HepG2 (cell line): ENCODE data around the gene SEPTIN2. TPM values are rescaled to one million over a fixed set of nuclear protein-coding genes. Genes with fewer than 3 reads are reported as not detected.

Experiments
- ATAC-seq: fragments of 200-7000 bp; cut with Tn5 transposase; 3 replicates; pipeline ENCODE4 v1.9.1; 2020; ENCODE audit warnings: mild to moderate bottlenecking, moderate library complexity
- BruUV-seq: library from RNA; stranded (reverse); fragments of 400-500 nt; replicated peaks from 2 replicates; lab custom pipeline; 2021; lab: Mats Ljungman, UMichigan
- CTCF ChIA-PET: fragments of 300-600 bp; formaldehyde crosslinking; extraction: SDS; loops from one replicate; lab custom pipeline; 2021; ENCODE audit warnings: low total read pairs, inconsistent platforms, low intra/inter-chr PET ratio; lab: Yijun Ruan, JAX
- POLR2A ChIA-PET: fragments of 350-600 bp; sonication (Branson Sonifier 250); formaldehyde crosslinking; loops from one replicate; lab custom pipeline; 2020; ENCODE audit warnings: antibody characterized with exemption, inconsistent platforms; lab: Yijun Ruan, JAX
- DNase-seq: peaks from one replicate; pipeline ENCODE4 v3.0.0-alpha.2; 2015; ENCODE audit warnings: low spot score
- FAIRE-seq: peaks from 3 replicates; lab custom pipeline; 2011; peaks lifted over from hg19 to GRCh38; lab: Jason Lieb, UNC
- H2AFZ ChIP-seq: one replicate; pipeline ENCODE4 v1.6.1; 2011; ENCODE audit warnings: low read length, inconsistent platforms
- H3K27ac ChIP-seq: fragments of 300-600 bp; 3 replicates; pipeline ENCODE4 v1.8.0; 2011; ENCODE audit warnings: mixed run types, mild to moderate bottlenecking, mixed read lengths, low read length, inconsistent platforms; ENCODE audit not compliant: insufficient read depth; ENCODE audit errors: extremely low read length
- H3K27me3 ChIP-seq, 2 experiments: fragments of 200-600 bp in 1 of 2; 2 replicates in 1 of 2; 3 replicates in 1 of 2; pipeline versions ENCODE4 v1.6.0 to v1.8.0; 2011; ENCODE audit warnings: low read length in 2 of 2, mild to moderate bottlenecking in 2 of 2, moderate library complexity in 2 of 2, inconsistent platforms in 1 of 2; ENCODE audit not compliant: insufficient read depth in 2 of 2, control insufficient read depth in 1 of 2
- H3K36me3 ChIP-seq, 2 experiments: fragments of 200-600 bp in 1 of 2; replicated peaks in 1 of 2; 2 replicates in 1 of 2; 3 replicates in 1 of 2; pipeline versions ENCODE4 v1.5.1 to v1.8.0; 2011; ENCODE audit warnings: low read length in 2 of 2, inconsistent platforms in 1 of 2; ENCODE audit not compliant: insufficient read depth in 2 of 2, control insufficient read depth in 1 of 2
- H3K4me1 ChIP-seq: 2 replicates; pipeline ENCODE4 v1.5.1; 2012; ENCODE audit warnings: low read length, inconsistent platforms; ENCODE audit not compliant: insufficient read depth
- H3K4me2 ChIP-seq: 2 replicates; pipeline ENCODE4 v1.6.0; 2011; ENCODE audit warnings: low read depth, low read length, inconsistent platforms
- H3K4me3 ChIP-seq, 3 experiments: fragments of 200-600 bp in 1 of 3; sonication (generic), shearing (Covaris generic) in 1 of 3; replicated peaks in 1 of 3; 2 replicates each; pipeline ENCODE4 v1.5.1; 2011 to 2016; ENCODE audit warnings: low read length in 3 of 3, inconsistent platforms in 2 of 3, low read depth in 2 of 3, mild to moderate bottlenecking in 2 of 3, control low read depth in 1 of 3, mixed read lengths in 1 of 3; ENCODE audit not compliant: insufficient read depth in 1 of 3
- H3K79me2 ChIP-seq: one replicate; pipeline ENCODE4 v1.6.1; 2011; ENCODE audit warnings: low read length, inconsistent platforms; ENCODE audit not compliant: insufficient read depth
- H3K9ac ChIP-seq: 2 replicates; pipeline ENCODE4 v1.6.0; 2011; ENCODE audit warnings: mild to moderate bottlenecking, low read depth, low read length, inconsistent platforms; ENCODE audit not compliant: insufficient read depth
- H3K9me3 ChIP-seq: 2 replicates; pipeline ENCODE4 v1.5.1; 2012; ENCODE audit warnings: mild to moderate bottlenecking, low read length
- H4K20me1 ChIP-seq: 2 replicates; pipeline ENCODE4 v1.6.0; 2011; ENCODE audit warnings: inconsistent platforms, mild to moderate bottlenecking, low read length, moderate library complexity; ENCODE audit not compliant: insufficient read depth
- CBFB ChIP-seq: sonication (generic); formaldehyde crosslinking; IDR thresholded peaks from 2 replicates; pipeline ENCODE4 v1.4.0; 2020; ENCODE audit warnings: missing genetic modification reagents
- HES4 ChIP-seq: sonication (generic); formaldehyde crosslinking; IDR thresholded peaks from 2 replicates; pipeline ENCODE4 v1.9.0; 2021; ENCODE audit warnings: mild to moderate bottlenecking, missing genetic modification reagents, borderline replicate concordance
- NFE2L2 ChIP-seq: fragments of 150-350 bp; IDR thresholded peaks from 2 replicates; pipeline ENCODE4 v1.6.1; 2014; ENCODE audit warnings: low read length
- NFKB2 ChIP-seq: sonication (generic); formaldehyde crosslinking; IDR thresholded peaks from 2 replicates; pipeline ENCODE4 v1.4.0; 2020; ENCODE audit warnings: missing genetic modification reagents, borderline replicate concordance
- WGBS: methylation state at CpG from one replicate; pipeline ENCODE4 v1.1.6; 2017; ENCODE audit warnings: low lambda C conversion rate; 5-methylcytosine and 5-hydroxymethylcytosine counted together
- in situ Hi-C: cut with HindIII; loops from 2 replicates; pipeline ENCODE4 v1.10.0; 2017; ENCODE audit warnings: low pct_unique_long_range_greater_than_20kb; ENCODE audit not compliant: extremely low pct_ligation_motif_present
- intact Hi-C: fragments of 100-400 bp; cut with micrococcal nuclease; formaldehyde crosslinking; loops from one replicate; pipeline ENCODE4 v1.10.0; 2022; ENCODE audit not compliant: unreplicated experiment
- polyA plus RNA-seq, 8 experiments: library from polyadenylated mRNA; depleted of rRNA in 3 of 8; stranded (reverse) in 7 of 8; unstranded in 1 of 8; fragments of >200 nt; fragmentation: Illumina TruSeq in 4 of 8; extraction: Trizol in 4 of 8; gene quantifications; 2 replicates each; pipeline versions ENCODE4 v1.2.1 to v1.2.3, GENCODE V29; 2011 to 2016; ENCODE audit warnings: low read depth in 4 of 8, missing spikeins in 1 of 8, mixed read lengths in 1 of 8; ENCODE audit not compliant: insufficient read depth in 1 of 8
- total RNA-seq, 5 experiments: library from RNA; depleted of rRNA; stranded (reverse); fragments of >200 nt; fragmentation: Illumina TruSeq; extraction: Trizol; gene quantifications; 2 replicates each; pipeline ENCODE4 v1.2.3, GENCODE V29; 2016; ENCODE audit warnings: low read depth in 1 of 5
- TF ChIP-seq, protein P1 (sequence below): sonication (generic); formaldehyde crosslinking; IDR thresholded peaks from 2 replicates; pipeline ENCODE4 v1.4.0; 2020; ENCODE audit warnings: missing genetic modification reagents, borderline replicate concordance
- TF ChIP-seq, protein P2 (sequence below): sonication (generic); formaldehyde crosslinking; IDR thresholded peaks from 2 replicates; pipeline ENCODE4 v1.9.0; 2021; ENCODE audit warnings: missing genetic modification reagents, borderline replicate concordance

SEPTIN2 gene
- total and polyA plus RNA-seq, 2 of the 13 experiments (the other 11 are each of a cell fraction or from before 2014, with no cell fraction given) = 493 to 733 TPM

DNA sequence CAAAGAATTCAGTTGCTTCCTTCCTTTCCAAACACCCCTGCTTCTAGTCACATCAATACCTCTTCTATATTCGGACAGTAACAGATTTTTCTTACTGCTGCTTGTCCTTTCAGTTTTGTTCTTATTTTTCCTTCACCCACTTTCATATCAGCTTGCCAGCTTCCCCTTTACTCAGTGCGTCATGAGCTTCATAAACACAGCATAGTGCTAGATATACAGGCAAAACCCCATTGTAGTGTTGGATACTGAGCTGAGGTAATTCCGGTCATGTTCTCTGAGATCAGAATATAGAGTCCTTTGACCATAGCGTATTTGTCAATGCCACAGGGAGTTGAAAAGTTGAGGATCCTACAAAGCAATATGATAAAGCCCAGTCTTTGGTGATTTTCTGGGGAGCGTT lies 42.7 kb downstream of the SEPTIN2 start:
- in situ Hi-C loops (no loop called here), intact Hi-C loops (loop anchor here (2.0 to 10.0 kb wide), 3 partner anchors 34 to 146 kb away; partner anchors contain the start of gene STK25)
- ATAC-seq (no peak), FAIRE-seq (no peak), DNase-seq (no peak)
- POLR2A ChIA-PET = interaction anchor here (0.5 to 2.5 kb wide), 4 partner anchors 16 to 191 kb away, joined by 5 to 9 read pairs (median 6); partner anchors contain the start of gene HDLBP
- Histone ChIP-seq H4K20me1 (peaks cover 32% of the 10 kb centered on the region), H3K4me1 (peaks cover 81% of the 10 kb centered on the region), H3K36me3 (peaks cover 3 to 17% of the 10 kb centered on the region in 2 experiments; a peak in 4 of 5 replicates), H3K9me3 (no peaks in the 10 kb centered on the region), H3K27ac (peak overlapping the region; percentile 18), H3K9ac (peak overlapping the region; percentile 37), H2AFZ (no peak overlapping the region), H3K79me2 (peaks cover 66% of the 10 kb centered on the region), H3K27me3 (no peaks in the 10 kb centered on the region; a peak in 1 of 5 replicates), H3K4me2 (peak overlapping the region; percentile 90), H3K4me3 (peak overlapping the region in 1 of 3 experiments; percentile 13; a peak in 1 of 6 replicates)
- WGBS = 87% methylated on average over 5 of the region's 5 CpGs
- CTCF ChIA-PET = no interaction called here
- BruUV-seq = no TSS peak
- TF ChIP-seq, protein P1, sequence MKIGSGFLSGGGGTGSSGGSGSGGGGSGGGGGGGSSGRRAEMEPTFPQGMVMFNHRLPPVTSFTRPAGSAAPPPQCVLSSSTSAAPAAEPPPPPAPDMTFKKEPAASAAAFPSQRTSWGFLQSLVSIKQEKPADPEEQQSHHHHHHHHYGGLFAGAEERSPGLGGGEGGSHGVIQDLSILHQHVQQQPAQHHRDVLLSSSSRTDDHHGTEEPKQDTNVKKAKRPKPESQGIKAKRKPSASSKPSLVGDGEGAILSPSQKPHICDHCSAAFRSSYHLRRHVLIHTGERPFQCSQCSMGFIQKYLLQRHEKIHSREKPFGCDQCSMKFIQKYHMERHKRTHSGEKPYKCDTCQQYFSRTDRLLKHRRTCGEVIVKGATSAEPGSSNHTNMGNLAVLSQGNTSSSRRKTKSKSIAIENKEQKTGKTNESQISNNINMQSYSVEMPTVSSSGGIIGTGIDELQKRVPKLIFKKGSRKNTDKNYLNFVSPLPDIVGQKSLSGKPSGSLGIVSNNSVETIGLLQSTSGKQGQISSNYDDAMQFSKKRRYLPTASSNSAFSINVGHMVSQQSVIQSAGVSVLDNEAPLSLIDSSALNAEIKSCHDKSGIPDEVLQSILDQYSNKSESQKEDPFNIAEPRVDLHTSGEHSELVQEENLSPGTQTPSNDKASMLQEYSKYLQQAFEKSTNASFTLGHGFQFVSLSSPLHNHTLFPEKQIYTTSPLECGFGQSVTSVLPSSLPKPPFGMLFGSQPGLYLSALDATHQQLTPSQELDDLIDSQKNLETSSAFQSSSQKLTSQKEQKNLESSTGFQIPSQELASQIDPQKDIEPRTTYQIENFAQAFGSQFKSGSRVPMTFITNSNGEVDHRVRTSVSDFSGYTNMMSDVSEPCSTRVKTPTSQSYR (CRISPR knock-in tag) = no peak
- TF ChIP-seq HES4 (CRISPR knock-in tag) = no peak
- no peak for TF ChIP-seq NFE2L2
- TF ChIP-seq, protein P2, sequence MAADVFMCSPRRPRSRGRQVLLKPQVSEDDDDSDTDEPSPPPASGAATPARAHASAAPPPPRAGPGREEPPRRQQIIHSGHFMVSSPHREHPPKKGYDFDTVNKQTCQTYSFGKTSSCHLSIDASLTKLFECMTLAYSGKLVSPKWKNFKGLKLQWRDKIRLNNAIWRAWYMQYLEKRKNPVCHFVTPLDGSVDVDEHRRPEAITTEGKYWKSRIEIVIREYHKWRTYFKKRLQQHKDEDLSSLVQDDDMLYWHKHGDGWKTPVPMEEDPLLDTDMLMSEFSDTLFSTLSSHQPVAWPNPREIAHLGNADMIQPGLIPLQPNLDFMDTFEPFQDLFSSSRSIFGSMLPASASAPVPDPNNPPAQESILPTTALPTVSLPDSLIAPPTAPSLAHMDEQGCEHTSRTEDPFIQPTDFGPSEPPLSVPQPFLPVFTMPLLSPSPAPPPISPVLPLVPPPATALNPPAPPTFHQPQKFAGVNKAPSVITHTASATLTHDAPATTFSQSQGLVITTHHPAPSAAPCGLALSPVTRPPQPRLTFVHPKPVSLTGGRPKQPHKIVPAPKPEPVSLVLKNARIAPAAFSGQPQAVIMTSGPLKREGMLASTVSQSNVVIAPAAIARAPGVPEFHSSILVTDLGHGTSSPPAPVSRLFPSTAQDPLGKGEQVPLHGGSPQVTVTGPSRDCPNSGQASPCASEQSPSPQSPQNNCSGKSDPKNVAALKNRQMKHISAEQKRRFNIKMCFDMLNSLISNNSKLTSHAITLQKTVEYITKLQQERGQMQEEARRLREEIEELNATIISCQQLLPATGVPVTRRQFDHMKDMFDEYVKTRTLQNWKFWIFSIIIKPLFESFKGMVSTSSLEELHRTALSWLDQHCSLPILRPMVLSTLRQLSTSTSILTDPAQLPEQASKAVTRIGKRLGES = no peak
- no peak for TF ChIP-seq CBFB (CRISPR knock-in tag)
- no peak for TF ChIP-seq NFKB2 (CRISPR knock-in tag)
